Common myeloid progenitor, CD34-positive (primary cell): ENCODE results near the gene APOBR.
"Not testable (repeated sequence)": the region's sequence is repeated elsewhere in the genome, so short reads cannot be mapped to it uniquely, and the experiment has no call there.

Source experiments
- CTCF ChIA-PET: fragments of 350-600 bp; sonication (Branson Sonifier 250); formaldehyde crosslinking; loops from one replicate; lab custom pipeline; 2021; ENCODE audit warnings: antibody characterized with exemption; lab: Charles Lee
- POLR2A ChIA-PET: fragments of 350-600 bp; sonication (Branson Sonifier 250); formaldehyde crosslinking; loops from one replicate; lab custom pipeline; 2021; ENCODE audit warnings: antibody characterized with exemption; lab: Charles Lee
- DNase-seq, 3 donors: peaks; one replicate each; pipeline versions ENCODE4 v3.0.0 to v3.0.0-alpha.2; 2013
- H3K27ac ChIP-seq, 2 experiments: 1 replicate in 1 of 2; 2 replicates in 1 of 2; pipeline ENCODE4 v1.7.0; 2013; ENCODE audit warnings: inconsistent platforms in 2 of 2, low read length in 2 of 2, mild to moderate bottlenecking in 2 of 2, low read depth in 1 of 2, moderate library complexity in 1 of 2; ENCODE audit not compliant: severe bottlenecking in 2 of 2, insufficient read depth in 1 of 2, poor library complexity in 1 of 2
- H3K27me3 ChIP-seq, 5 experiments: replicated peaks in 2 of 5; 1 replicate in 3 of 5; 2 replicates in 2 of 5; pipeline versions ENCODE4 v1.6.1 to v1.7.0; 2013; ENCODE audit warnings: low read length in 4 of 5, mild to moderate bottlenecking in 2 of 5, moderate library complexity in 2 of 5, inconsistent platforms in 1 of 5; ENCODE audit not compliant: insufficient read depth in 5 of 5, control insufficient read depth in 4 of 5
- H3K36me3 ChIP-seq, 4 experiments: 1 replicate in 2 of 4; 2 replicates in 2 of 4; pipeline versions ENCODE4 v1.6.1 to v1.7.0; 2013; ENCODE audit warnings: low read length in 3 of 4, control low read depth in 1 of 4, mild to moderate bottlenecking in 1 of 4; ENCODE audit not compliant: control insufficient read depth in 4 of 4, insufficient read depth in 4 of 4
- H3K4me1 ChIP-seq, 4 experiments: 1 replicate in 3 of 4; 2 replicates in 1 of 4; pipeline versions ENCODE4 v1.6.1 to v1.7.1; 2013; ENCODE audit warnings: low read length in 3 of 4, mild to moderate bottlenecking in 3 of 4, control low read depth in 1 of 4, inconsistent platforms in 1 of 4, moderate library complexity in 1 of 4; ENCODE audit not compliant: control insufficient read depth in 4 of 4, insufficient read depth in 4 of 4; ENCODE audit errors: control extremely low read depth in 1 of 4
- H3K4me3 ChIP-seq, 7 experiments: 1 replicate in 4 of 7; 2 replicates in 3 of 7; pipeline versions ENCODE4 v1.5.1 to v1.7.0; 2013; ENCODE audit warnings: mild to moderate bottlenecking in 7 of 7, low read length in 6 of 7, moderate library complexity in 6 of 7, inconsistent platforms in 2 of 7, low read depth in 2 of 7, control low read depth in 1 of 7; ENCODE audit not compliant: insufficient read depth in 4 of 7, control insufficient read depth in 1 of 7; ENCODE audit errors: extremely low read depth in 1 of 7
- H3K9me3 ChIP-seq, 5 experiments: 1 replicate in 4 of 5; 2 replicates in 1 of 5; pipeline versions ENCODE4 v1.6.1 to v1.7.1; 2013; ENCODE audit warnings: low read length in 4 of 5, mild to moderate bottlenecking in 2 of 5, inconsistent platforms in 1 of 5, low read depth in 1 of 5, moderate library complexity in 1 of 5; ENCODE audit not compliant: control insufficient read depth in 4 of 5, insufficient read depth in 2 of 5; ENCODE audit errors: control extremely low read depth in 1 of 5
- WGBS: methylation state at CpG from one replicate; pipeline ENCODE4 v1.1.5; 2013; ENCODE audit not compliant: insufficient coverage; 5-methylcytosine and 5-hydroxymethylcytosine counted together

The APOBR gene

GRCh38 chr16:28478506-28479180 is 15.8 kb upstream of the APOBR start:
- Histone ChIP-seq H3K4me1 (no peaks in the 10 kb centered on the region), H3K9me3 (no peaks in the 10 kb centered on the region), H3K27me3 (no peaks in the 10 kb centered on the region), H3K36me3 (peaks cover 6 to 80% (median 52%) of the 10 kb centered on the region in 4 experiments), H3K27ac (no peak overlapping the region), H3K4me3 (no peak overlapping the region)
- ChIA-PET POLR2A (no interaction called here), CTCF (no interaction called here)
- WGBS, result 94% methylated on average over 12 of the region's 16 CpGs
- no peak for DNase-seq

- no peak for DNase-seq
Observed at GRCh38 chr16:28482026-28482425, 12.4 kb upstream of the APOBR start.

GRCh38 chr16:28483361-28483760 is 11.1 kb upstream of the APOBR start:
- H3K4me1 ChIP-seq, DNase-seq, H3K4me3 ChIP-seq, POLR2A ChIA-PET, H3K27me3 ChIP-seq, H3K9me3 ChIP-seq, H3K27ac ChIP-seq: not testable (repeated sequence)
- CTCF ChIA-PET, result interaction anchor here (0.8 to 1.5 kb wide), 2 partner anchors 8 to 19 kb away, joined by 3 read pairs; partner anchors contain the start of gene CLN3
- peaks cover 8 to 71% (median 49%) of the 10 kb centered on the region in 4 experiments for H3K36me3 ChIP-seq
- WGBS, result 100% methylated on average over 4 of the region's 5 CpGs

More at GRCh38 chr16:28482026-28482425, 12.4 kb upstream of the APOBR start:
- Histone ChIP-seq H3K27me3 (no peaks in the 10 kb centered on the region), H3K9me3 (no peaks in the 10 kb centered on the region), H3K27ac (no peak overlapping the region), H3K4me1 (no peaks in the 10 kb centered on the region), H3K36me3 (peaks cover 8 to 73% (median 52%) of the 10 kb centered on the region in 4 experiments), H3K4me3 (no peak overlapping the region)
- 97% methylated on average over 11 of the region's 13 CpGs for WGBS
- ChIA-PET CTCF (interaction anchor here (0.7 to 1.7 kb wide), 2 partner anchors 9 to 28 kb away, joined by 4 to 6 read pairs; no protein-coding TSS in a partner anchor), POLR2A (no interaction called here)

GRCh38 chr16:28486266-28486665 is 8.2 kb upstream of the APOBR start:
- H3K36me3 ChIP-seq, result peaks cover 8 to 60% (median 37%) of the 10 kb centered on the region in 4 experiments
- H3K4me1 ChIP-seq, result peaks cover 0 to 7% (median 7%) of the 10 kb centered on the region in 4 experiments
- no peak overlapping the region for H3K27ac ChIP-seq
- no peak for DNase-seq
- ChIA-PET POLR2A (no interaction called here), CTCF (no interaction called here)
- H3K27me3 ChIP-seq, result no peaks in the 10 kb centered on the region
- no peak overlapping the region for H3K4me3 ChIP-seq
- H3K9me3 ChIP-seq, result no peaks in the 10 kb centered on the region
- WGBS, result 98% methylated on average over 4 of the region's 5 CpGs

- ChIA-PET CTCF (interaction anchor here (1.0 to 2.1 kb wide), 4 partner anchors 8 to 14 kb away, joined by 3 to 9 read pairs (median 4); no protein-coding TSS in a partner anchor), POLR2A (no interaction called here)
- Histone ChIP-seq H3K4me1 (peaks cover 19 to 50% (median 44%) of the 10 kb centered on the region in 4 experiments), H3K9me3 (no peaks in the 10 kb centered on the region), H3K27me3 (no peaks in the 10 kb centered on the region), H3K36me3 (peaks cover 0 to 27% (median 16%) of the 10 kb centered on the region in 4 experiments), H3K4me3 (peak overlapping the region; percentile 71 to 93 (median 88)), H3K27ac (peak overlapping the region; percentile 99)
- DNase-seq, result peak; percentile 14 to 42 (median 32)
- WGBS, result under 1% methylated on average over 28 of the region's 42 CpGs
Observed at GRCh38 chr16:28491230-28491969, 3.0 kb upstream of the APOBR start.

- H3K4me1 ChIP-seq, result peaks cover 19 to 53% (median 46%) of the 10 kb centered on the region in 4 experiments
- 0% methylated on average over 19 of the region's 21 CpGs for WGBS
- no peaks in the 10 kb centered on the region for H3K9me3 ChIP-seq
- no peaks in the 10 kb centered on the region for H3K27me3 ChIP-seq
- ChIA-PET POLR2A (no interaction called here), CTCF (interaction anchor here (1.0 to 2.1 kb wide), 4 partner anchors 9 to 14 kb away, joined by 3 to 9 read pairs (median 4); no protein-coding TSS in a partner anchor)
- H3K4me3 ChIP-seq, result peak within 1 kb of the TSS; percentile 71 to 93 (median 88)
- peak within 1 kb of the TSS; percentile 99 for H3K27ac ChIP-seq
- H3K36me3 ChIP-seq, result peaks cover 0 to 23% (median 14%) of the 10 kb centered on the region in 4 experiments
- peak; percentile 96 to 98 (median 98) for DNase-seq
Observed at GRCh38 chr16:28491970-28492474, 2.4 kb upstream of the APOBR start, which contains the start of gene CLN3. TSS of gene CLN3 (minus strand) at chr16:28492074. CDS start at chr16:28491759, 315 bp downstream.
